B cell (primary cell): Measurements from ENCODE around the gene FGD4.

Experiments
- EZH2 ChIP-seq: IDR thresholded peaks from 2 replicates; pipeline ENCODE4 v1.6.1; 2012; ENCODE audit warnings: borderline replicate concordance, low read depth, mild to moderate bottlenecking, moderate library complexity, low read length; ENCODE audit not compliant: insufficient read depth, poor library complexity, severe bottlenecking
- TF ChIP-seq, protein P1 (sequence below): fragments of 200-600 bp; IDR thresholded peaks from one replicate; pipeline ENCODE4 v1.8.0; 2022; ENCODE audit warnings: antibody characterized with exemption, mild to moderate bottlenecking

DNA sequence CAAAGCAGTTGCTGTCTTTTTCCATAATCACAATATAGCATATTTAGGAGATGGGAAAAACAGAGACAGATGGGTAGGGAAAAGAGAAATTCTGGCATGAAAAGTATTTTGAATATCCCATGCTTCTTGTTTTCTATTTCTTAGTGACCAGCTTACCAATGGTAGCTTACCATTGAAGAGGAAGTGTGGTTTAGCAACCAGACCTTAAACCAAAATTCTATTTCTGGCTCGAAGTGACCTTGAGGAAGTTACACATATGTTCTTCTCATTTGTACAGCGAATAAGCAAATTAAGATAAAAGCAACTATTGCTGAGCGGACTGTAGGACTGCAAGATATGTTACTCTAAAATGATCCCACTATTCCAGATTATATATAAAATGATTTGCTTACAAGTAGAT, 82.9 kb downstream of the FGD4 start:
- TF ChIP-seq, protein P1, sequence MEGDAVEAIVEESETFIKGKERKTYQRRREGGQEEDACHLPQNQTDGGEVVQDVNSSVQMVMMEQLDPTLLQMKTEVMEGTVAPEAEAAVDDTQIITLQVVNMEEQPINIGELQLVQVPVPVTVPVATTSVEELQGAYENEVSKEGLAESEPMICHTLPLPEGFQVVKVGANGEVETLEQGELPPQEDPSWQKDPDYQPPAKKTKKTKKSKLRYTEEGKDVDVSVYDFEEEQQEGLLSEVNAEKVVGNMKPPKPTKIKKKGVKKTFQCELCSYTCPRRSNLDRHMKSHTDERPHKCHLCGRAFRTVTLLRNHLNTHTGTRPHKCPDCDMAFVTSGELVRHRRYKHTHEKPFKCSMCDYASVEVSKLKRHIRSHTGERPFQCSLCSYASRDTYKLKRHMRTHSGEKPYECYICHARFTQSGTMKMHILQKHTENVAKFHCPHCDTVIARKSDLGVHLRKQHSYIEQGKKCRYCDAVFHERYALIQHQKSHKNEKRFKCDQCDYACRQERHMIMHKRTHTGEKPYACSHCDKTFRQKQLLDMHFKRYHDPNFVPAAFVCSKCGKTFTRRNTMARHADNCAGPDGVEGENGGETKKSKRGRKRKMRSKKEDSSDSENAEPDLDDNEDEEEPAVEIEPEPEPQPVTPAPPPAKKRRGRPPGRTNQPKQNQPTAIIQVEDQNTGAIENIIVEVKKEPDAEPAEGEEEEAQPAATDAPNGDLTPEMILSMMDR: no peak
- TF ChIP-seq EZH2: no peak
